K562 (cell line): ENCODE measurements around the gene TPM4.
"Not testable (repeated sequence)": the region's sequence is repeated elsewhere in the genome, so short reads cannot be mapped to it uniquely, and the experiment has no call there.

Source experiments
- ETV5 ChIP-seq: sonication (generic); formaldehyde crosslinking; IDR thresholded peaks from 2 replicates; pipeline ENCODE4 v1.4.0; 2020; ENCODE audit warnings: low read depth, mild to moderate bottlenecking, missing genetic modification reagents
- GTF2F1 ChIP-seq: IDR thresholded peaks from 2 replicates; pipeline ENCODE4 v1.6.1; 2011; ENCODE audit warnings: low read depth, low read length, improper control_type of control experiment
- ZNF395 ChIP-seq: fragments of 200-800 bp; sonication (Bioruptor generic); IDR thresholded peaks from 2 replicates; pipeline ENCODE4 v1.6.1; 2017; ENCODE audit warnings: missing genetic modification characterization, missing compliant biosample characterization

- not testable (repeated sequence) for TF ChIP-seq GTF2F1; ZNF395 (CRISPR knock-in tag); ETV5 (CRISPR knock-in tag)
Measured at GRCh38 chr19:16099314-16099965, 23.1 kb downstream of the TPM4 start.
